ENCODE measurements around the gene STXBP5L. TPM values are rescaled to one million over a fixed set of nuclear protein-coding genes. Genes with fewer than 3 reads are reported as not detected.

STXBP5L gene
- total and polyA plus RNA-seq, 7 donors, result under 0.01 to 14.3 (median 11.8) TPM; not detected in 1

- no peaks in the 10 kb centered on the region for H3K4me1 ChIP-seq
- peaks cover 0 to 5% (median 2%) of the 10 kb centered on the region in 4 donors for H3K9me3 ChIP-seq
- intact Hi-C loops (cut with DNase I), result no loop called here
- H3K27ac ChIP-seq, result no peak overlapping the region
- no peak for DNase-seq
- H3K27me3 ChIP-seq, result no peaks in the 10 kb centered on the region
- 90 to 95% methylated on average over 1 of the region's 1 CpG for WGBS, 2 donors
- H3K4me3 ChIP-seq, result no peak overlapping the region
- TF ChIP-seq, protein P1, sequence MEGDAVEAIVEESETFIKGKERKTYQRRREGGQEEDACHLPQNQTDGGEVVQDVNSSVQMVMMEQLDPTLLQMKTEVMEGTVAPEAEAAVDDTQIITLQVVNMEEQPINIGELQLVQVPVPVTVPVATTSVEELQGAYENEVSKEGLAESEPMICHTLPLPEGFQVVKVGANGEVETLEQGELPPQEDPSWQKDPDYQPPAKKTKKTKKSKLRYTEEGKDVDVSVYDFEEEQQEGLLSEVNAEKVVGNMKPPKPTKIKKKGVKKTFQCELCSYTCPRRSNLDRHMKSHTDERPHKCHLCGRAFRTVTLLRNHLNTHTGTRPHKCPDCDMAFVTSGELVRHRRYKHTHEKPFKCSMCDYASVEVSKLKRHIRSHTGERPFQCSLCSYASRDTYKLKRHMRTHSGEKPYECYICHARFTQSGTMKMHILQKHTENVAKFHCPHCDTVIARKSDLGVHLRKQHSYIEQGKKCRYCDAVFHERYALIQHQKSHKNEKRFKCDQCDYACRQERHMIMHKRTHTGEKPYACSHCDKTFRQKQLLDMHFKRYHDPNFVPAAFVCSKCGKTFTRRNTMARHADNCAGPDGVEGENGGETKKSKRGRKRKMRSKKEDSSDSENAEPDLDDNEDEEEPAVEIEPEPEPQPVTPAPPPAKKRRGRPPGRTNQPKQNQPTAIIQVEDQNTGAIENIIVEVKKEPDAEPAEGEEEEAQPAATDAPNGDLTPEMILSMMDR (IDR thresholded peaks at IDR 0.05), result no peak
- TF ChIP-seq EP300 (IDR thresholded peaks at IDR 0.05) (no peak), POLR2A (IDR thresholded peaks at IDR 0.05) (no peak), POLR2AphosphoS5 (IDR thresholded peaks at IDR 0.05) (no peak)
- H3K36me3 ChIP-seq, result no peaks in the 10 kb centered on the region
Observed at GRCh38 chr3:121269389-121269788, 361.4 kb downstream of the STXBP5L start.

- Histone ChIP-seq H3K27ac (no peak overlapping the region), H3K9me3 (peaks cover 0 to 6% (median 3%) of the 10 kb centered on the region in 4 donors), H3K27me3 (no peaks in the 10 kb centered on the region), H3K36me3 (no peaks in the 10 kb centered on the region), H3K4me3 (no peak overlapping the region), H3K4me1 (no peaks in the 10 kb centered on the region)
- intact Hi-C loops (cut with DNase I), result no loop called here
- no peak for DNase-seq
- TF ChIP-seq POLR2A (IDR thresholded peaks at IDR 0.05) (no peak), EP300 (IDR thresholded peaks at IDR 0.05) (no peak), POLR2AphosphoS5 (IDR thresholded peaks at IDR 0.05) (no peak)
- TF ChIP-seq, protein P1 (IDR thresholded peaks at IDR 0.05), result no peak
Observed at GRCh38 chr3:121274411-121274810, 366.4 kb downstream of the STXBP5L start.

DNA sequence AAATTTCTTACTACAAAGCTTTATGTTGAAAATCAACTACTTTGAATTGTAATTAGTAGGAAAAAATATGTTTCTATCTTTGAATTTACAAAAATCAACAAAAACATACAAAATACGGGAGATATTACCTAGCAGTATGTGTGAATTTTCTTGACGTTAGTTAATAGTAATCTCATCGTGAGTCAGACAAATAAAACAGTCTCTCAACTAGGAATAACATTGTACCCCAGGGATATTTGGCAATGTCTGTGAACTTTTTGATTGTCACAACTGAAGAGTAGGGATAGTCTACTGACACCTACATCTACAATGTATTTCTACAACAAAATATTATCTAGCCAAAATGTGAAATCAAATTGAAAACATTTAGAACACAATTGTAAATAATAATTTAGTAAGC, 387.4 kb downstream of the STXBP5L start:
- DNase-seq, result no peak
- WGBS, 2 donors, result 69 to 82% methylated on average over 3 of the region's 3 CpGs
- intact Hi-C loops (cut with DNase I), result no loop called here

GRCh38 chr3:121295979-121296378, 388.0 kb downstream of the STXBP5L start:
- DNase-seq, result no peak
- Histone ChIP-seq H3K4me3 (no peak overlapping the region), H3K27ac (no peak overlapping the region), H3K4me1 (no peaks in the 10 kb centered on the region), H3K9me3 (no peaks in the 10 kb centered on the region), H3K27me3 (no peaks in the 10 kb centered on the region), H3K36me3 (no peaks in the 10 kb centered on the region)
- TF ChIP-seq, protein P1 (IDR thresholded peaks at IDR 0.05), result no peak
- TF ChIP-seq POLR2AphosphoS5 (IDR thresholded peaks at IDR 0.05) (no peak), POLR2A (IDR thresholded peaks at IDR 0.05) (no peak), EP300 (IDR thresholded peaks at IDR 0.05) (no peak)
- intact Hi-C loops (cut with DNase I), result no loop called here

More for the DNA sequence above, 387.4 kb downstream of the STXBP5L start:
- H3K27me3 ChIP-seq, result no peaks in the 10 kb centered on the region
- H3K36me3 ChIP-seq, result no peaks in the 10 kb centered on the region
- H3K4me1 ChIP-seq, result no peaks in the 10 kb centered on the region
- no peaks in the 10 kb centered on the region for H3K9me3 ChIP-seq
- TF ChIP-seq, protein P1 (IDR thresholded peaks at IDR 0.05), result no peak
- TF ChIP-seq POLR2A (IDR thresholded peaks at IDR 0.05) (no peak), POLR2AphosphoS5 (IDR thresholded peaks at IDR 0.05) (no peak)
- no peak overlapping the region for H3K27ac ChIP-seq
- no peak overlapping the region for H3K4me3 ChIP-seq

GRCh38 chr3:121324320-121324719, 416.3 kb downstream of the STXBP5L start:
- no peaks in the 10 kb centered on the region for H3K36me3 ChIP-seq
- DNase-seq, result no peak
- no peak overlapping the region for H3K4me3 ChIP-seq
- intact Hi-C loops (cut with DNase I), result no loop called here
- H3K9me3 ChIP-seq, result no peaks in the 10 kb centered on the region
- no peaks in the 10 kb centered on the region for H3K4me1 ChIP-seq
- H3K27ac ChIP-seq, result no peak overlapping the region
- no peaks in the 10 kb centered on the region for H3K27me3 ChIP-seq
- TF ChIP-seq, protein P1 (IDR thresholded peaks at IDR 0.05), result no peak
- TF ChIP-seq EP300 (IDR thresholded peaks at IDR 0.05) (no peak), POLR2A (IDR thresholded peaks at IDR 0.05) (no peak), POLR2AphosphoS5 (IDR thresholded peaks at IDR 0.05) (no peak)
